HUES48 (cell line): Measurements from ENCODE around the gene MSI1.
A peak's percentile ranks its signal among the peaks of the same experiment; 100 is the strongest.

ENCODE experiments used
- H3K27ac ChIP-seq: one replicate; pipeline ENCODE4 v1.7.0; 2013; ENCODE audit warnings: low read depth, low read length, inconsistent platforms
- H3K27me3 ChIP-seq: 2 replicates; pipeline ENCODE4 v1.6.1; 2013; ENCODE audit warnings: mild to moderate bottlenecking, low read length; ENCODE audit not compliant: control insufficient read depth, insufficient read depth
- H3K36me3 ChIP-seq: 2 replicates; pipeline ENCODE4 v1.6.1; 2013; ENCODE audit warnings: low read length; ENCODE audit not compliant: control insufficient read depth, insufficient read depth
- H3K4me1 ChIP-seq: 2 replicates; pipeline ENCODE4 v1.6.1; 2013; ENCODE audit warnings: mild to moderate bottlenecking, low read length; ENCODE audit not compliant: control insufficient read depth, insufficient read depth
- H3K4me3 ChIP-seq: 2 replicates; pipeline ENCODE4 v1.5.1; 2013; ENCODE audit warnings: mild to moderate bottlenecking, low read depth, low read length
- H3K9ac ChIP-seq: 2 replicates; pipeline ENCODE4 v1.6.1; 2013; ENCODE audit warnings: mild to moderate bottlenecking, low read depth, low read length, moderate library complexity
- H3K9me3 ChIP-seq: 2 replicates; pipeline ENCODE4 v1.6.1; 2013; ENCODE audit warnings: low read length; ENCODE audit not compliant: control insufficient read depth, insufficient read depth

Gene MSI1

GRCh38 chr12:120317224-120318105 lies 51.5 kb downstream of the MSI1 start:
- Histone ChIP-seq H3K4me1 (peaks cover 7% of the 10 kb centered on the region), H3K4me3 (peak overlapping the region; percentile 67), H3K9me3 (no peaks in the 10 kb centered on the region), H3K36me3 (no peaks in the 10 kb centered on the region), H3K9ac (peak overlapping the region; percentile 64), H3K27ac (peak overlapping the region; percentile 79), H3K27me3 (no peaks in the 10 kb centered on the region)

GRCh38 chr12:120316798-120317223 lies 52.2 kb downstream of the MSI1 start:
- Histone ChIP-seq H3K9me3 (no peaks in the 10 kb centered on the region), H3K4me3 (peak overlapping the region; percentile 67), H3K27ac (peak overlapping the region; percentile 79)

GRCh38 chr12:120314220-120314619 lies 54.7 kb downstream of the MSI1 start:
- Histone ChIP-seq H3K36me3 (no peaks in the 10 kb centered on the region), H3K4me1 (peaks cover 7% of the 10 kb centered on the region), H3K27me3 (no peaks in the 10 kb centered on the region), H3K27ac (no peak overlapping the region), H3K4me3 (no peak overlapping the region), H3K9me3 (no peaks in the 10 kb centered on the region), H3K9ac (no peak overlapping the region)

More at GRCh38 chr12:120316798-120317223, 52.2 kb downstream of the MSI1 start:
- peak overlapping the region; percentile 64 for H3K9ac ChIP-seq
- H3K4me1 ChIP-seq, result peaks cover 7% of the 10 kb centered on the region
- H3K36me3 ChIP-seq, result no peaks in the 10 kb centered on the region
- H3K27me3 ChIP-seq, result no peaks in the 10 kb centered on the region

- no peaks in the 10 kb centered on the region for H3K4me1 ChIP-seq
- no peaks in the 10 kb centered on the region for H3K27me3 ChIP-seq
- peak within 1 kb of the TSS; percentile 77 for H3K4me3 ChIP-seq
- peak within 1 kb of the TSS; percentile 46 for H3K27ac ChIP-seq
- H3K36me3 ChIP-seq, result no peaks in the 10 kb centered on the region
- no peaks in the 10 kb centered on the region for H3K9me3 ChIP-seq
- peak within 1 kb of the TSS; percentile 88 for H3K9ac ChIP-seq
These were observed 66.8 kb downstream of the MSI1 start, which contains the start of gene SIRT4 for GRCh38 chr12:120301962-120302815. Gene SIRT4, plus strand, starts transcription at chr12:120302321. Its CDS starts 1,241 bp downstream, at chr12:120303562.

GRCh38 chr12:120292661-120293531 lies 76.1 kb downstream of the MSI1 start, which contains the start of gene RNU4-1:
Gene RNU4-1, minus strand, starts transcription at chr12:120293237.
- H3K27ac ChIP-seq, result peak within 1 kb of the TSS; percentile 99
- peak within 1 kb of the TSS; percentile 66 for H3K4me3 ChIP-seq
- peaks cover 13% of the 10 kb centered on the region for H3K4me1 ChIP-seq
- H3K9ac ChIP-seq, result peak within 1 kb of the TSS; percentile 98
- H3K9me3 ChIP-seq, result no peaks in the 10 kb centered on the region
- H3K27me3 ChIP-seq, result no peaks in the 10 kb centered on the region
- no peaks in the 10 kb centered on the region for H3K36me3 ChIP-seq

- H3K27me3 ChIP-seq, result no peaks in the 10 kb centered on the region
- no peaks in the 10 kb centered on the region for H3K36me3 ChIP-seq
- peak overlapping the region; percentile 99 for H3K27ac ChIP-seq
- no peaks in the 10 kb centered on the region for H3K9me3 ChIP-seq
- peak overlapping the region; percentile 66 for H3K4me3 ChIP-seq
- peaks cover 13% of the 10 kb centered on the region for H3K4me1 ChIP-seq
- peak overlapping the region; percentile 95 for H3K9ac ChIP-seq
These were observed 76.6 kb downstream of the MSI1 start for GRCh38 chr12:120292411-120292660.
